Right atrium auricular region (tissue), 2 donors: ENCODE data around the gene GFER. TPM values are rescaled to one million over a fixed set of nuclear protein-coding genes. Genes with fewer than 3 reads are reported as not detected.
A peak's percentile ranks its signal among the peaks of the same experiment; 100 is the strongest.

Experiments used
- DNase-seq: peaks from one replicate; pipeline ENCODE4 v3.0.0-alpha.2; 2019; ENCODE audit warnings: low spot score
- H3K27ac ChIP-seq, 2 donors: fragments of 200-600 bp; sonication (generic); 1 replicate in 1 of 2; 2 replicates in 1 of 2; pipeline ENCODE4 v1.5.1; 2016 to 2019
- H3K27me3 ChIP-seq, 2 donors: fragments of 200-600 bp; sonication (generic); one replicate each; pipeline versions ENCODE4 v1.5.1 to v1.6.0; 2017 to 2019
- H3K36me3 ChIP-seq: fragments of 200-600 bp; sonication (generic); one replicate; pipeline ENCODE4 v1.5.1; 2016
- H3K4me1 ChIP-seq, 2 donors: fragments of 200-600 bp; sonication (generic); one replicate each; pipeline versions ENCODE4 v1.5.1 to v1.6.0; 2017 to 2019
- H3K4me3 ChIP-seq, 2 donors: fragments of 200-600 bp; sonication (generic); 1 replicate in 1 of 2; 2 replicates in 1 of 2; pipeline ENCODE4 v1.5.1; 2017 to 2019; ENCODE audit warnings: mild to moderate bottlenecking in 1 of 2, moderate library complexity in 1 of 2
- H3K9me3 ChIP-seq, 2 donors: fragments of 200-600 bp; sonication (generic); one replicate each; pipeline ENCODE4 v1.5.1; 2019
- total RNA-seq, 2 donors: library from RNA; depleted of rRNA; stranded (reverse); fragments of >200 nt; gene quantifications; one replicate each; pipeline ENCODE4 v1.1.0, GENCODE V29; 2016
- TF ChIP-seq, protein P1 (sequence below), 2 donors: fragments of 200-600 bp; sonication (generic); IDR thresholded peaks; one replicate each; pipeline ENCODE4 v1.5.1; 2019; ENCODE audit warnings: antibody characterized with exemption in 2 of 2

Gene GFER
- total RNA-seq, 2 donors from 2014 or later, result 11.9 to 12.6 TPM

- Histone ChIP-seq H3K9me3 (no peaks in the 10 kb centered on the region), H3K36me3 (peaks cover 49% of the 10 kb centered on the region), H3K4me1 (peaks cover 0 to 74% of the 10 kb centered on the region in 2 donors), H3K27ac (peak overlapping the region; percentile 85), H3K27me3 (no peaks in the 10 kb centered on the region), H3K4me3 (peak overlapping the region; percentile 27 to 50)
- no peak for DNase-seq
- TF ChIP-seq, protein P1, sequence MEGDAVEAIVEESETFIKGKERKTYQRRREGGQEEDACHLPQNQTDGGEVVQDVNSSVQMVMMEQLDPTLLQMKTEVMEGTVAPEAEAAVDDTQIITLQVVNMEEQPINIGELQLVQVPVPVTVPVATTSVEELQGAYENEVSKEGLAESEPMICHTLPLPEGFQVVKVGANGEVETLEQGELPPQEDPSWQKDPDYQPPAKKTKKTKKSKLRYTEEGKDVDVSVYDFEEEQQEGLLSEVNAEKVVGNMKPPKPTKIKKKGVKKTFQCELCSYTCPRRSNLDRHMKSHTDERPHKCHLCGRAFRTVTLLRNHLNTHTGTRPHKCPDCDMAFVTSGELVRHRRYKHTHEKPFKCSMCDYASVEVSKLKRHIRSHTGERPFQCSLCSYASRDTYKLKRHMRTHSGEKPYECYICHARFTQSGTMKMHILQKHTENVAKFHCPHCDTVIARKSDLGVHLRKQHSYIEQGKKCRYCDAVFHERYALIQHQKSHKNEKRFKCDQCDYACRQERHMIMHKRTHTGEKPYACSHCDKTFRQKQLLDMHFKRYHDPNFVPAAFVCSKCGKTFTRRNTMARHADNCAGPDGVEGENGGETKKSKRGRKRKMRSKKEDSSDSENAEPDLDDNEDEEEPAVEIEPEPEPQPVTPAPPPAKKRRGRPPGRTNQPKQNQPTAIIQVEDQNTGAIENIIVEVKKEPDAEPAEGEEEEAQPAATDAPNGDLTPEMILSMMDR (IDR thresholded peaks at IDR 0.05), result no peak
These were observed 50.9 kb downstream of the GFER start for GRCh38 chr16:2034696-2035430.

DNA sequence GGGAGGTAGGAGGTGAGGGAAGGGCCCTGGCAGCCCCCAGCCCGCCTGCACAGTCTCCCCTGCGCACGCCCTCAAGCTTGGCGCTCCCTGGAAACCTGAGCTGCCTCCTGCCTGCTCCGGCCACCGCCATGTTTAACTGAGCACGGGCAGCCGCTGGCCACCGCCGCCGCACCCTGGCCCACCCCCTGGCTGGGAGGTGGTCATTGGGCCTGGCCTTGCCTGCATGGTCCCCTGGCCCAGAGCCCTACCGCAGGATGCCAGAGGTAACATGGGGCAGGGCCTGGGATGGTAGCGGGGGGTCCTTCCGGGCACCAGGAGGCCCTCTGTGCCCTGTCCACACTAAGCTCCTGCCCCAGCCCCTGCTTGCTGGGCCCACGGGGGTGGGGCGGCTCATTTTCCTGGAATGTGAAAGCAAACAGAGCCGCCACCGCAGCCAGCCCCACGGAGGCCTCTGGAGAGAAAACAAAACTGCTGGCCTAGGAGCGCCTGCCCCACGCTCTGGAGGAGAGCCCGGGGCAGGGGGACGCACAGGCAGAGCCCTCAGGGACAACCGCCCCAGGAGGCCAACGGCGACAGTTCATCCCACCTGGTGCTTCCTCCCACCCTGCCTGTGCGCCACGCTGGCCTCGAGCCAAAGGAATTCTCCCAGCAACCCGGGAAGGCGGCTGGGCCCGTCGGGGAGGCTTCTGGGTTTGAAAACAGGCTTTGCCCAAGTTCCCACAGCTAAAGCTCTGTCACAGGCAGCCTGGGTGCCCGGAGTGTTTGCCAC, 51.6 kb downstream of the GFER start:
- TF ChIP-seq, protein P1 (IDR thresholded peaks at IDR 0.05), result no peak
- H3K27ac ChIP-seq, result peak overlapping the region; percentile 85
- H3K9me3 ChIP-seq, result no peaks in the 10 kb centered on the region
- peaks cover 0 to 81% of the 10 kb centered on the region in 2 donors for H3K4me1 ChIP-seq
- H3K36me3 ChIP-seq, result peaks cover 41% of the 10 kb centered on the region
- H3K27me3 ChIP-seq, result no peaks in the 10 kb centered on the region
- no peak for DNase-seq
- peak overlapping the region; percentile 27 to 50 for H3K4me3 ChIP-seq

GRCh38 chr16:2036200-2036966, 52.4 kb downstream of the GFER start:
- DNase-seq, result no peak
- H3K36me3 ChIP-seq, result peaks cover 40% of the 10 kb centered on the region
- H3K4me1 ChIP-seq, result peaks cover 0 to 89% of the 10 kb centered on the region in 2 donors
- TF ChIP-seq, protein P1 (IDR thresholded peaks at IDR 0.05), result no peak
- H3K27ac ChIP-seq, result peak overlapping the region; percentile 85
- H3K27me3 ChIP-seq, result no peaks in the 10 kb centered on the region
- H3K9me3 ChIP-seq, result no peaks in the 10 kb centered on the region
- peak overlapping the region; percentile 27 to 50 for H3K4me3 ChIP-seq

DNA sequence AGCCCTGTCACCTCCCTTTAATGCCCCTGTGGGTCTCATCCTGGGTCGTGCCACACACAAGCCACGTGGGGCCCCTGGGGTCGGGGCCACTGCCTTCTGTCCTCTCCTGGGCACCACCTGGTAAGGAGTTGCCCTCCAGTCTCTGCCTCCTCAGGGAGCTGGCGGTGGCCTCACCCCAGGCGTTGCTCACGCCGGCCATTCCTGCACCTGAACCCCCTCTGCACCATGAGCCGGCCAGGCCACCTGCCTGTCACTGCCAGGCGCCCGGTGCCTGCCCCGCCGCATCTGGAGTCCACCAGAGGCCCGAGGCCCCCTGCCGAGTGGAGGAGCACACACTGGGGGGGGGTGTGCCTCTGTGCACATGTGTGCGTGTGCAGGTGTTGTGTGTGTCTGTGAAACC, 53.1 kb downstream of the GFER start:
- H3K9me3 ChIP-seq, result no peaks in the 10 kb centered on the region
- H3K27ac ChIP-seq, result peak overlapping the region; percentile 77 to 85
- H3K4me1 ChIP-seq, result peaks cover 0 to 95% of the 10 kb centered on the region in 2 donors
- H3K27me3 ChIP-seq, result no peaks in the 10 kb centered on the region
- DNase-seq, result no peak
- TF ChIP-seq, protein P1 (IDR thresholded peaks at IDR 0.05), result no peak
- H3K4me3 ChIP-seq, result peak overlapping the region; percentile 27 to 50
- peaks cover 40% of the 10 kb centered on the region for H3K36me3 ChIP-seq

Other genes starting within 250 kb of the GFER start
- 10 to 100 TPM; 51.3 to 56.2 TPM for gene NME3, start 212.7 kb upstream of the GFER start, total RNA-seq
- 1 to 10 TPM; 3.5 to 5.0 TPM for gene EME2, start 211.4 kb upstream of the GFER start, total RNA-seq
- gene MRPS34, start 211.1 kb upstream of the GFER start, total RNA-seq, result 10 to 100 TPM; 58.8 to 77.9 TPM
- gene SPSB3, start 201.6 kb upstream of the GFER start, total RNA-seq, result 10 to 100 TPM; 41.9 to 49.0 TPM
- gene NUBP2, start 201.2 kb upstream of the GFER start, total RNA-seq, result 10 to 100 TPM; 70.3 to 77.9 TPM
- not detected for gene IGFALS, start 190.5 kb upstream of the GFER start, total RNA-seq
- gene HAGH, start 157.4 kb upstream of the GFER start, total RNA-seq, result 100 to 1,000 TPM; 208 to 227 TPM
- 10 to 100 TPM; 35.8 to 59.3 TPM for gene FAHD1, start 157.0 kb upstream of the GFER start, total RNA-seq
- gene MEIOB, start 112.0 kb upstream of the GFER start, total RNA-seq, result not detected
- gene HS3ST6, start 65.8 kb upstream of the GFER start, total RNA-seq, result not detected
- gene MSRB1, start 41.0 kb upstream of the GFER start, total RNA-seq, result 10 to 100 TPM; 13.7 to 21.9 TPM
- gene RPL3L, start 29.5 kb upstream of the GFER start, total RNA-seq, result 10 to 100 TPM; 12.3 to 74.0 TPM
- gene NDUFB10, start 24.7 kb upstream of the GFER start, total RNA-seq, result 1,000 to 10,000 TPM in 1 of 2 donors, 100 to 1,000 TPM in 1; 583 to 1,046 TPM
- gene RPS2, start 19.4 kb upstream of the GFER start, total RNA-seq, result 1,000 to 10,000 TPM in 1 of 2 donors, 100 to 1,000 TPM in 1; 782 to 1,247 TPM
- not detected for gene RNF151, start 17.3 kb upstream of the GFER start, total RNA-seq
- 10 to 100 TPM; 22.4 to 35.6 TPM for gene TBL3, start 12.1 kb upstream of the GFER start, total RNA-seq
- under 1 TPM in 1 of 2 donors, not detected in 1; 0.30 TPM for gene NOXO1, start 2.7 kb upstream of the GFER start, total RNA-seq
- 1 to 10 TPM in 1 of 2 donors, under 1 TPM in 1; 0.52 to 2.1 TPM for gene SYNGR3, start 5.8 kb downstream of the GFER start, total RNA-seq
- gene ZNF598, start 25.6 kb downstream of the GFER start, total RNA-seq, result 10 to 100 TPM; 11.4 to 19.9 TPM
- gene NPW, start 35.6 kb downstream of the GFER start, total RNA-seq, result not detected
- gene NHERF2, start 42.7 kb downstream of the GFER start, total RNA-seq, result 100 to 1,000 TPM; 187 to 213 TPM
- 10 to 100 TPM; 10.3 to 17.7 TPM for gene NTHL1, start 63.6 kb downstream of the GFER start, total RNA-seq
- gene TSC2, start 63.8 kb downstream of the GFER start, total RNA-seq, result 10 to 100 TPM; 42.4 to 43.2 TPM
- 100 to 1,000 TPM; 218 to 276 TPM for gene PKD1, start 151.7 kb downstream of the GFER start, total RNA-seq
- gene RAB26, start 164.4 kb downstream of the GFER start, total RNA-seq, result 1 to 10 TPM in 1 of 2 donors, under 1 TPM in 1; 0.31 to 1.4 TPM
- gene TRAF7, start 171.6 kb downstream of the GFER start, total RNA-seq, result 10 to 100 TPM; 16.1 to 27.0 TPM
- 1 to 10 TPM; 3.5 to 4.3 TPM for gene CASKIN1, start 212.4 kb downstream of the GFER start, total RNA-seq
- 10 to 100 TPM; 35.6 to 45.0 TPM for gene MLST8, start 221.3 kb downstream of the GFER start, total RNA-seq
- gene BRICD5, start 226.7 kb downstream of the GFER start, total RNA-seq, result 1 to 10 TPM; 1.2 to 1.6 TPM
- 10 to 100 TPM; 15.5 to 17.7 TPM for gene PGP, start 230.6 kb downstream of the GFER start, total RNA-seq
- 10 to 100 TPM; 10.0 to 16.7 TPM for gene E4F1, start 239.4 kb downstream of the GFER start, total RNA-seq